SK-N-DZ (cell line): ENCODE results near the gene PCTP.

ENCODE experiments used
- DNase-seq: peaks from one replicate; pipeline ENCODE4 v3.0.0-alpha.2; 2015; ENCODE audit warnings: low spot score

PCTP gene

DNA sequence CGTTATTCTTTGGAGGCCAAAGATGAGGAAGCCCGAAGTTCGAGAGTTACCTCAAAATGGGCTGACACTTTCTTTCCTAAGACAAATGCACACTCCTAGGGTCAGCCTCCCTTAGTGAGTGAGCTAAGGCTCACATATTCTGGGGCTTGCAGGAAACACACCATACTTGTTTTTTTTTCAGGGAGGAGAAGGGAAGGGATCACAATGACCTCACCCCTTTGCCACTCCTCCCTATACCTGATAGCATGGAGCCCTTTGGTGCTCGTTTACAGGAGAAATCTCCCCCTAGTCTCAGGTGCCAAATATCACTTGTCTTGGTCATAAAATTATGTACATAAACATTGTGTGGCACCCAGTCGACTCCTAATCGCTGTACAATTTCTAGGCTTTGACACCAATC lies 23.6 kb upstream of the PCTP start:
- no peak for DNase-seq

DNA sequence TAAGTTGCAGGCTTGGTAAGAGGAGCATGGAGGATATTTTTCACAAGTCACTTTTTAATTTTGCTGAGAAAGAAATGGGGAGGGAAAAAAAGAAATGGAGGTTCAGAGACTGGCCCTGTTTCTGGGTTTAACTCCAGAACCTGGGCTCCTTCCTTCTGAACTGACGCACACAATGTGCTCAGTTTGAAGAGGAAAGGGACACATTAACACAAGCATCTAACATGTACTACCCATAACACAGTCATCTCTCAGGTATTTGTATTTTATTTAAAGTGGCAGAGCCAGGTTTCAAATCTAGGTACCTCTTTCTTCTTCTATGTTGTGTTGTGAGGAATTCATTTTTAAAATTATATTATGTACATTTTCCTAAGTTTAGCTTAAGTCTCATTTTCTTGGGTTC lies 22.9 kb upstream of the PCTP start:
- no peak for DNase-seq

DNA sequence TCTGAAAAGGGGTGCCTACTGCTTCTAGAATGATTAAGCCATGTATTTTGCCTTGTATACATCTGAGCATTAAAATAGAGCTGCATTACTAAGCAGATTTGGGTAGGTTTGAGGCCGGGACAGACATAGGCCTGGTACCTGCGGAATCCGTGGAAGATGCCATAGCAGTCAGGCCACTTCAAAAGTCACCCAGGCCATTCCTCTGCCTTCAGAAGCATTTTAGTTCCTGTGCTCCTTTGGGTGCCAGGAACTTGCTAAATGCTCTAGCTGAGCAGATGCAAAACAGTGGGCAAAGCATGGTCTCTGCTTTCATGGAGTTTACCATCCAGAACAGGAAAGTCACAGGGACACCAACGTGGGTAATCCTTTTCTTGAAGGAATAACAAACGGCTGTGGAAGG lies 22.5 kb upstream of the PCTP start:
- no peak for DNase-seq

DNA sequence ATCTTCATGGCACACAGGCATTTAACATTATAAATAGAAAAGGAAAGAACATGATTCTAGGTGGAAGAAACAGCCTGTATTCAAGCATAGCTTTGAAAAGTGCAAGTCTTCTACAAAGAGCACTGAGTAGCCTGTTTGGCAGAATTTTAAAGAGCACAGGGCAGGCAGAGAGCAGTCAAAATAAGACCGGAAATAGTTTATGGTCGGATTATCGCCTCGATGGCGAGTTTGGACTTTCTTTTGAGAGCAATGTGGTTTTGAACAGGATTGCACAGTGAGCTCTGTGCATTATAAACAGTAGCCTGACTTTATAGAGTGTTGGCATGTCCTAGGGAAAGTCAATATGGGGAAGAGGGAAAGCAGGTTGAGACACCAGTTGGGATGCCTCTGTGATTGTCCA lies 22.0 kb upstream of the PCTP start:
- DNase-seq: no peak

DNA sequence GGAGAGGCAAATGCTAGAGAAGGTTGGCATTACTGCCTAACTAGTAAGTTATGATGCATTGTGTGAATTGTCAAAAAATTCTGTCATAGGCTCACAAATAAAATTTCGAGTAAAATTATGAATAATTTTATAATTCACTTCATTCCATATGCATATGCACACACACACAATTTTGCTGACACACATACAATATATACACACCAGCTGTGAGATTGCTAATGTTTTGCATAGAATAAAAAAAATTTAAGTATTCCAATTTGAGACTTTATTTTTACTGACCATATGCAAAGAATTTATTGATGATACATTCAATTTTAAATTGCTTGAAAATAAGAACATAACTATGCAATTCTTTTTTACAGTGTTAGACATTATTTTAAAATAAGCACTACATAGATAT lies 21.4 kb upstream of the PCTP start:
- no peak for DNase-seq

DNA sequence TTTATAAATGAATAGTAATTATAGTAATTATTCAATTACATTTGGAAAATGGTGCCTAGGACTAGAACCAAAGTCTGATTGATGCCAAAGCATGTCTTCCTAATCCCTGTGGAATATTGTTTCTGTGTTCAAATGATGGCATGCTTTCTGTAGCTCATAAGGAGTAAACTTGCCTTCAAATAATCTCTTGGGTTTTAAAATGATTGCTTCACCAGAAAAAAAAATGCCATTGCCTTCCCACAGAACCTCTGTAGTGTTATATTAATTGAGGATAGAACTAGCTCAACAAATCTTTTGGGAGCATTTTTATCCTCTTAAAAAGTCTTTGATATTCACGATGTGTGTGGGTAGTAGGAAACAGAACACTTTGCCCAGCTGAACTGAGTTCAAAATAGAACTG lies 20.5 kb upstream of the PCTP start:
- no peak for DNase-seq

DNA sequence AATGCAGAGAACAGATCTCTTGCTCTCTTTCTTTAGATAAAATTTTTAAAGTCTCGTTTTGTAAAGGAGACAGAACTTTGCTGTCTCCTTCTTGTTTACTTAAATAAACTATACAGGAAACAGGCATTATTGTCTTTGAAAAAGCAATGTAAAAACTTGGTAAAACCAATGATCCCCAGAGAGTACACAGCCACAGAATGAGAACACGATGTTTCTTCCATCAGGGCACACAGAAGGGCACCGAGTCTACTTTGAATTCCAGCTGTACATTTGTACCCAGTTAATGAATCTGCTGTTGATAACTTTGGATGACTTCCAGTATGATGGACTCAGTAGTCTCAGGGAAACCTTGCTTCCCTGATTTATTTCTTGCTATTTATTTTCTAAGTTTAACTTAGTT lies 20.0 kb upstream of the PCTP start:
- no peak for DNase-seq

DNA sequence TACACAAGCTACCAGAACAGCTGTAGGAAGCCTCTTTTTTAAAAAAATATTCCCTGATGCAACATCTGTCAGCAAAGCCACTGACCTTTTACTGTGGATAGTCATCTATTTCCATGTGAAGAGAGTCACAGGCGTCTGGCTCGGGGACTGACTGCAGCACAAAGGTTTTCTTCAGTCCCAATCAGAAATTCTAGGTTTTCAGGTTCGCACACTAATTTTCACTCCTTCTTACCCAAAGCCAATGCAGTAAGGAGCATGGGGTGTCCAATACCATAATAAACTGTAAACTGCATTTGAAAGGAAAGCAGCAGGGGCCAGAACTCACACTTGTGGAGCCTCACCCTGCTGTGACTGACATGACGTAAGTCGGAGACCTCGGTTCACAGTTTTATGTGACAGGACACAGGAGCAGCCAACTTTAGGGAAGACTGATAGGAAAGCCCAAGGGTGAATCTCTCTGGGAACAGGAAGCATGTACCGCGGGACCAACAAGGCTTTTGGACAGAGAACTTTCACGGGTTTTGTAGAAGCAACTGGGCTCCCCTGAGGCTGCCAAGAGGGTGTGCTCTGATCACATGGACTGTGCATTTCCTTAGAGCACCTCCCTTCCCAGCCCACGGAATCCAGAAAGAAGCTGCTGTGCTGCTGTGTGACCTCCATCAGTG lies 19.1 kb upstream of the PCTP start:
- no peak for DNase-seq

DNA sequence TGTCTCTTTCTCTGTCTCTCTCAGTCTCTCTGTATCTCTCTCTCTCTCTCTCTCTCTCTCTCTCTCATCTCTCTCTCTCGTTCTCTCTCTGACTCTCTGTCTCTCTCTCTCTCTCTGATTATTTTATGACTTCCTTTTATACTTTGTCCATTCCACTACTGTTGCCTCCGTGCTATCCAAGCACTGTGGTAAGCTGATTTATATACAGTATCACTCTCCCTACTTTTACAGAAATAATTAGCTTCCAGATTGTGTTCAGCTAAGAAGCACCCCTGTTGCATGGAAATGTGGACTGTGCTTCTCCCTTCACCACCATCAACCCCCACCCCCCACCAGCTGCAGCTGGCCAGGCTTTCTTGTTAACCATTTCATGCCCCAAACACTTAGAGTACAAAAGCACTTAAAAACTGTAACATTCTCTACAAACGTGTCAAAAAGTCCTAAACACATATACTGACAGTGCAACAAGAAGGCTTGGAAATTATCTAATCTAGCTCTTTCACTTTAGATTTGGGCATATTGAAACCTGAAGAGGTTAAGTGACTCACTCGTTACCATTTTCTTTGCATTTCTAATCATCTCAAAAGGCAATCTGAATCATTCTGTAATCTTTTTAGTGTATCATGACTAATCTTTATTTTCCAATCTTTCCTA lies 16.6 kb upstream of the PCTP start:
- peak; percentile 41 for DNase-seq

DNA sequence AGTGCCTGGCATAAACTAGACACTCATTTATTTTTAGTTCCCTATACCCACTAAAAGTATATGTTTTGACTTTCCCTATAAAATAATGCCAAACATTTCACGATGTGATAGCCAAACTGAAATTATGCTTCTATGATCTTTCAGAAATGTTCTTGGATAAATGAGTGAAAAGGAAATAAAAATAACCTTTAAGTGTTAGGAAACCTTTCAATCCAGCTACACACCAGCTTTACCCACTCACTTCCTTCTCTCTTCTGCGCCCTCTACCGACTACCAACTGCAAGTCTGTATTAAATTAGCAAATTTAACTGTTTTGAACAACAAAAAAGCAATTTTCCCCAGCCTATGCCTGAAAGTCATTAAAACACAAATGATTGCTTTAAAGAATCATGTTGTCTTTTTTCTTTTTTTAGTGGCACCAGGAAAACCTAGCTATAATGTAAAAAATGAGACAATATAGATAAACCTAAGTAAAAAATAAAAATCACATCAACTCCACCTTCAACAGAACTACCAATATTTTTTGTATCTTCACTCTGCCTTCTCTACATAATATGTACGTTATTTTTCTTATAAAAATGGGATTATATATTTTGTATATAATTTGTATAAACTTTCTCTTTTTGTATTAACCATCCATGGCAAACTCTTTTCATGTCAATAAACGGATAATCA lies 15.0 kb upstream of the PCTP start:
- peak; percentile 65 for DNase-seq

DNA sequence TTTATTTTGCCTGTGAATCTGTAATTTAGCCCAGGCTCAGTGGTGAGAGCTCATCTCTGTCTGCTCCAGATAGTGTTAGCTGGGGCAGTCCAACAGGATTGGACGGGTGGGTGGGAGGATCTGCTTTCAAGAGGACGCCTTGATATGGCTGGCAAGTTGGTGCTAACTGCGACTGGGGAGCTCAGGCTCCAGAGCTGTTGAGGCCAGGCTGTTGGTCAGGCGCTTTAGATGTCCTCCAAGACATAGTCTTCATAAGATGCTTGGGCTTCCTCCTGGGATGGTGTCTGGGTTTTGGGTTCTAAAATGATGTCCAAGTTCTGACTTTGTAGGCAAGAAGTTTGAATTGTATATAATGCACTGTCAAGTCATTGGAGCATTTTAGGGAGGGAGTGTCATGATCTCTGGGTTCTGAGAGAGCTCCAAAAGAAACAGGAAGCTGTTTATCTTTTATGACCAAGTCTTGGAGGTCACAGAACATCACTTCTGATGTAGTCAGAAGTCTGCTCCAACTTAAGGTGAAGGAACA lies 12.8 kb upstream of the PCTP start:
- no peak for DNase-seq

DNA sequence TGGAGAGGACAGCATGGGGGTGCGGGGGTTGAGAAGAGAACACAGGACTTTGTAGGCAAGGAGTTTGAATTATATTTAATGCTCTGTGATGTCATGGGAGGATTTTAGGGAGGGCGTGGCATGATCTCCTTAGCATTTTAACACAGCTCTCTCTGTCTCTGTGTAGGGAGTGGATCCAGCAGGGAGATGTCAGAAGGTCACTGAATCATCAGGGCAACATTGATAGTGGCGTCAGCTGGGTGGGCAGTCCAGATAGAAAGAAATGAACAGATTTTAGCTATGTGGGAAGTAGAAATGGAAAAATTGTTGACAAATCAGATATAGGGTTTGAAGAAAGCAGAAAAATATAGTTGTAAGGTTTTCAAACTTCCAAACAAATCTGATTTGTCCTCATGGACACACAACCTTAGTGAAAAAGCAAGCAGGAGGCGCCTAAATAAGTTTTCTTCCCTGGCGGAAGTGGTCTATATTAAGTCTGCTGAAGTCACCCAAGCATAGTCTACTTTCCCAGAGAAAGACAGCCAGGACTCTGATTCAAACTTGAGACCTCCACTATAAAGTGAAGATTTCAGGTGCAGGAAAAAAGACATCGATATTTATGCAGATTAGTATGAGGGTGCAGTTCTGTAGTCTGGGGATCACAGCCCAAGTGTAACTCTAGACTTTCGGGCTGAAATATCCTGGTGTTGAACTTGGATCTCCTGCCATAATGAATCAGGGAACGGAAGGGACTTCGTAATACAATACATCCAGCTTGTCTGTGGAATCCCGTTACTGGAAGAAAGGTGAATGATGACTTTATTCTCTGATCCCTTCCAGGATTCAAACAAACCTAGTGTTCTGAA lies 10.1 kb upstream of the PCTP start:
- DNase-seq: no peak

DNA sequence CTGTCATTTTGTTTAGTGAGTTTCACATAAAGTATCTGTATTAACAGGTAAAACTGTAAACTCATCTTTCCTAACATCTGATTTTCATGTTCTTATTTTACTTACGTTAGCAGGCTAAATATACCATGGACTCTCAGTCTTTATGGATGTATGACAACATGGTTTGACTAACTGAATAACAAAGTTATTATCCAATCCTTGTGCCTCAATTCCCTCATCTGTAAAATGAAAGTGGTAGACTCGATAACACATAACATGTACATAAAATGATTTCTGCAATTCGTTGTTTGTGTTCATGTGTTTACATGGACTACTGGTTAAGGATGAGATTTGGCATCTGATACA lies 9.5 kb upstream of the PCTP start:
- no peak for DNase-seq

DNA sequence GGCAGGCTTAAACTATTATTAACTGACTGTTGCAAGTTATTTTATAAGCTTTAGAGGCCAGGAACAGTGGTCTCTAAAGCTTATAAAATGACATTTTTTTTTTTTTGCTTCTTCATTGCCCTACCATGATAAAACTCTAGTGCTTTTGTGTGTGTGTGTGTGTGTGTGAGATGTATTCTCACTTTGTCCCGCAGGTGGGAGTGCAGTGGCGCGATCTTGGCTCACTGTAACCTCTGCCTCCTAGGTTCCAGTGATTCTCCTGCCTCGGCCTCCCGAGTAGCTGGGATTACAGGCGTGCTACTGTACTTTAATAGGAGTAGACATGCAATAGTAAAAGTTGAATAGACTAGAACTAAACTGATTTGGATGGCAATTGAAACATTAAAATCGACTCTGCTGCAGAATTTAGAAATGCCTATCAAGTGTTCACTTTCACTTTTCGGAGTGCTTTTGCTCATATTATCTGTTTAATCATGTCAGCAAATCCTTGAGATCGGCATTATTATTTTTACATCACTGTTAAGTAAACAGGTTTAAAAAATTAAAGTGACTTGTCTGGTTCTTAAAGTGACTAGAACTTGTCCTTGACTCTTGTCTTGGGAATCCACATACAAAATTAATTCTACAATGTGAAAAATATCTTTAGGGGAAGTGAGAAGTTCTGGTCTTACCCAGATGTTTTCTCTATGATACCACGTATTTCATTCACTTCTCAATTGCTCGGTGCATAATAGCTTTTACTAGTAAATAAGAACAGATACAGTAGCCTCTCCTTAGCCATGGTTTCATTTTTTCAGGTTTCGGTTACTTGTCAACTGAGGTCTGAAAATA lies 8.4 kb upstream of the PCTP start:
- no peak for DNase-seq

DNA sequence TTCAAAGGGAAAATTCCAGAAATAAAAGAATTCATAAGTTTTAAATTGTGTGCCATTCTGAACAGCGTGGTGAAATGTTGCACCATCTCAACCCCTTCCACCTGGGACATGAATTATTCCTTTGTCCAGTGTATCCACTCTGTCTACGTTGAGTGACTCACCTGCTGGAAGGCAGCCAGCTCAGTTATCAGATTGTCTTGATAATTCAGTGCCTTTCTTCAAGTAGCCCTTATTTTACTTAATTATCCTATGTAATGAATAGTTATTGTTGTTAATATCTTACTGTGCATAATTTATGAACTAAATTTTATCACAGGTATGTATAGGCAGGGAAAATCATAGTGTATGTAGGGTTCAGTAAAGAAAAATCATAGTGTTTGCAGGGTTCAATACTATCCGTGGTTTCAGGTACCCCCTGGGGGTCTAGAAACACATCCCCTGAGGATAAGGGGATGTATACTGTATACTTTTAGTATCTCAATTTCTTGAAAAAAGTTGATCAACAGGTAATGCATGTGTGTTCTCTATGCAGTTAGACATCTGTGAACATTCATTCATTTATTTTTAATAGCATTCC lies 7.7 kb upstream of the PCTP start:
- no peak for DNase-seq

DNA sequence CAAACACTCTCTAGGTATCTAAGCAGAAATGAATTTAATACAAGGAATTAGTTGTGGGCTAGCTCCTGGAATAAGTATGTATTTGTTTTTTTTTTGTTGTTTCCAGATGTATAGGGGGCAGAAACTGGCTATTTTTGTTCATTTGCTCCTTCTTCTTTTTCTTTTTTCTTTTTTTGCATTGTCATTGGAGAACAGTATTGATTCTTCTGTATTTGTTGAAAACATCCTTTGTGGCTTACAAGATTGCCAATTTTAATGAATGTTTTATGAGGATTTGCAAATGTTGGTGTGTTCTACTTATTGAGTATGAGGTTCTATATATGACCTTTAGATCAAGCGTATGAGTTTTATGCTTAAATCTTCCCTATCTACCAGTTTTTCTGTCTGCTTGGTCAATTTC lies 5.6 kb upstream of the PCTP start:
- DNase-seq: no peak

DNA sequence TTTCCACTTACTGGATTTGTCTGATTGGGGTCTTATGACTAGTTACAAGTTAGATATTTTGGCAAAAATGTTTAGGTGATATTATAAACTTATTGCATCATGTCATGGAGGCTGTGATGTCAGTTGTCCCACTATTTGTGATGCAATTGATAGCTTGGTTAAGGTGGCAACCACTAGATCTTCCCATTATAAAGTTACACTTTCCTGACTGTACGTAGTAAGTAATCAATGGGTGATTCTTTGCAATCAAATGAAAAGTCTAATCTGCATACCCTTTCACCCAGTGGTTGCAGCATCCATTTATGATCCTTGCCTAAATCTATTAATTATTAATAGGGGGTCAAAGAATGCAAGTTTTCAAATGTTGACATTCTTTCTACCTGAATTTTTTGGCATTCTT lies 4.4 kb upstream of the PCTP start:
- DNase-seq: no peak

DNA sequence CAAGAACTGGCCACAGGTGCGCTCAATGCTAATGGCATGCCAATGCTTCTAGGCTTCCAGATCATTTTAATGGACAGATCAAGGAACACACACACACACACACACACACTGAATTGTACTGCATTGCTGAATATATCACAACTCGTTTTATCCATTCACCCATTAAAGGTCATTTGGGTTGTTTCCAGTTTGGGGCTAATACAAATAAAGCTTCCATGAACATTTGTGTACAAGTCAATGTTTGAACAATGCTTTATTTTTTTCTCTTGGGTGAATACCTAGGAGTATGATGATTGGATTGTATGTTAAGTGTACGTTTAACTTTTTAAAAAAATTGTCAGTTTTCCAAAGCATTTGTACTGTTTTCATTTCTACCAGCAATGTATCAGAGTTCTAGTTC lies 3.6 kb upstream of the PCTP start:
- no peak for DNase-seq

DNA sequence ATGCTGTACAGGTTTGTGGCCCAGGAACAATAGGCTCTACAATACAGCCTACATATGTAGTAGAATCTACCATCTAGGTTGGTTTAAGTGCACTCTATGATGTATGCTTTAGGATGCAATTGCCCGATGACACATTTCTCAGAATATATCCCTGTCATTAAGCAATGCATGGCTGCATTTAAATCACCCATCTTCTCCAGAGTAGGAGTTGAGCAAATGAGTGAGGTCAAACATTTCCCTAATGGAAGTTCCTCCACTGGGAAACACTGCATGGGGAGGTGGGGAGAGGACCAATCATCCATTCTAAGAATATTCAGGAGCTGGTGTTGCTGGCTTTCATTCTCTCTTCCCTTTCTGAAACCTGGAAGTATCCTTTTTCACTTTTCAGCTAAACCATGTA lies 2.0 kb upstream of the PCTP start:
- DNase-seq: no peak

DNA sequence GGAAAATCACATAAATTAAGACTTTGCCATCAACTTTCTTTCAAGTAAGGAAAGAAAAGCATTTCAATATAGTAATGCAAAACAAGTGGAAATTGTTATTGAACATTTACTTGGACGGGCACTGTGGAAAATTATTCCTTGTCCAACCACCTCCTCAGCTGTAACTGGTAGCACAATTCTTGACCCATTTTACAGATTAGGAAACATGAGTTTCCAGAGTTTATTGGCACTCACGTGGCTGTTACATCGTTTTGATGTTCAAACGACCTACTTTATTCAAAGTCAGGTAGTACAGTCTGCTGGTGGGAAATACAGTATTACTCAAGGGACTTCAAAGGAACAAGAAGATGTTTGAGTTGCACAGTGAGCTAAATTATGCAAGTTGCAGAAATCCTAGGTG lies 866 bp upstream of the PCTP start:
- DNase-seq: no peak

DNA sequence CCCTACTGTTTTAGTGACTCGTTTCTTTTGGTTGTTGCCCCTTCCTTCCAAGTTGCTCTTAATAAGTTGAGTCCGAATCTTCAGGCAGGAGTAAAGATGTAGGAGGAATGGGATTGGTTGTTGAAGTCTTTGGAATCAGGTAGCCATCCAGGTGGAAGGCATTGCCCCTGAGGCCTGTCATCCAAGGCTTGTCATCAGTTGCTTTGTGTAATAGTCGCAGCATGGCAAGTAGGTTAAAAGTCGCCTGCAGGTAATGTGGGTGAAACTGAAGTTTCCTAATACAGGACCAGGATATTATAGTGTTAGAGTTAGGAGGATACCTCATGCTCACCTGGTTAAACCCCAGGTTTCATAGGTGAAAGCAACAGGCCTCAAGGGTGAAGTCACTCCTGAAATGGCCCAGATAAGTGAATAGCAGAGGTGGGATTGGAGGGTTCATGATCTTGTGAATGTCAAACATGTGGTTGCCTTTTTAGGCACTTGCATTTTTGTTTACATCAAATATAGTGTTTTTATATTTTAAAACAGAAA lies 934 bp downstream of the PCTP start:
- DNase-seq: no peak
